HG02798 (cell line): ENCODE results near the gene PCNX2.

Experiments used
- ATAC-seq: cut with Tn5 transposase; IDR thresholded peaks from one replicate; pipeline ENCODE4 v1.9.1; 2021; ENCODE audit warnings: mild to moderate bottlenecking; ENCODE audit not compliant: unreplicated experiment, poor library complexity

The PCNX2 gene

GRCh38 chr1:233320023-233320422, 24.5 kb upstream of the PCNX2 start:
- ATAC-seq, result no peak

GRCh38 chr1:233319272-233319671, 23.7 kb upstream of the PCNX2 start:
- ATAC-seq, result no peak

- no peak for ATAC-seq
Observed at GRCh38 chr1:233316473-233316872, 20.9 kb upstream of the PCNX2 start.

- ATAC-seq, result no peak
Observed at GRCh38 chr1:233315718-233316301, 20.3 kb upstream of the PCNX2 start.

- no peak for ATAC-seq
Observed at GRCh38 chr1:233313434-233314155, 18.1 kb upstream of the PCNX2 start.

GRCh38 chr1:233304489-233305102, 9.1 kb upstream of the PCNX2 start:
- no peak for ATAC-seq

- ATAC-seq, result no peak
Observed at GRCh38 chr1:233300326-233300725, 4.8 kb upstream of the PCNX2 start.

- ATAC-seq, result no peak
Observed at GRCh38 chr1:233299450-233299849, 3.9 kb upstream of the PCNX2 start.

GRCh38 chr1:233295975-233296322, 424 bp upstream of the PCNX2 start:
- ATAC-seq, result no peak

- peak; percentile 23 for ATAC-seq
Observed at GRCh38 chr1:233294913-233295236, 650 bp downstream of the PCNX2 start.

- no peak for ATAC-seq
Observed at GRCh38 chr1:233293556-233294446, 1.7 kb downstream of the PCNX2 start.

GRCh38 chr1:233290396-233291034, 5.0 kb downstream of the PCNX2 start:
- no peak for ATAC-seq

GRCh38 chr1:233289676-233290075, 5.8 kb downstream of the PCNX2 start:
- no peak for ATAC-seq

GRCh38 chr1:233282582-233282886, 13.0 kb downstream of the PCNX2 start:
- ATAC-seq, result no peak

GRCh38 chr1:233281711-233282581, 13.6 kb downstream of the PCNX2 start:
- ATAC-seq, result peak; percentile 88

- ATAC-seq, result no peak
Observed at GRCh38 chr1:233279971-233280370, 15.6 kb downstream of the PCNX2 start.

- no peak for ATAC-seq
Observed at GRCh38 chr1:233278631-233279030, 16.9 kb downstream of the PCNX2 start.

GRCh38 chr1:233277637-233278606, 17.6 kb downstream of the PCNX2 start:
- no peak for ATAC-seq

- ATAC-seq, result no peak
Observed at GRCh38 chr1:233269656-233270055, 25.9 kb downstream of the PCNX2 start.
